ENCODE measurements around the gene TRAF7.

- TF ChIP-seq CTCF (IDR thresholded peaks at IDR 0.05; ENCODE audit: poor library complexity, severe bottlenecking) (no peak), EZH2 (IDR thresholded peaks at IDR 0.05; ENCODE audit: borderline replicate concordance, insufficient read depth, low read length, poor library complexity, severe bottlenecking) (no peak)
Measured at GRCh38 chr16:2121853-2122252, 33.7 kb upstream of the TRAF7 start.
